C4-2B (cell line): ENCODE data around the gene POLDIP2.

Experiments
- CTCF ChIP-seq: fragments of 450-650 bp; conservative IDR thresholded peaks from 2 replicates; pipeline ENCODE4 v1.5.1; 2017; ENCODE audit warnings: mild to moderate bottlenecking
- ZFX ChIP-seq: fragments of 450-650 bp; IDR thresholded peaks from 2 replicates; pipeline ENCODE4 v1.6.1; 2017

- no peak for TF ChIP-seq CTCF
- TF ChIP-seq ZFX: no peak
Measured at GRCh38 chr17:28319598-28319935, 37.8 kb downstream of the POLDIP2 start.
